ENCODE data around the gene SENP6.

Gene SENP6

GRCh38 chr6:75745404-75745803, 143.7 kb downstream of the SENP6 start:
- H3K4me1 ChIP-seq (ENCODE audit: control insufficient read depth, insufficient read depth, low read length): peaks cover 6% of the 10 kb centered on the region; the same call in 1 of the 2 replicates
- TF ChIP-seq ZNF510 (tag by site-specific recombination; IDR thresholded peaks at IDR 0.05; ENCODE audit: insufficient replicate concordance) (no peak), SCRT1 (tag by site-specific recombination; IDR thresholded peaks at IDR 0.05; ENCODE audit: borderline replicate concordance) (peak; percentile 61; the same call in 1 of the 2 replicates), SCRT2 (tag by site-specific recombination; IDR thresholded peaks at IDR 0.05) (peak; percentile 84)
- TF ChIP-seq, protein P1, sequence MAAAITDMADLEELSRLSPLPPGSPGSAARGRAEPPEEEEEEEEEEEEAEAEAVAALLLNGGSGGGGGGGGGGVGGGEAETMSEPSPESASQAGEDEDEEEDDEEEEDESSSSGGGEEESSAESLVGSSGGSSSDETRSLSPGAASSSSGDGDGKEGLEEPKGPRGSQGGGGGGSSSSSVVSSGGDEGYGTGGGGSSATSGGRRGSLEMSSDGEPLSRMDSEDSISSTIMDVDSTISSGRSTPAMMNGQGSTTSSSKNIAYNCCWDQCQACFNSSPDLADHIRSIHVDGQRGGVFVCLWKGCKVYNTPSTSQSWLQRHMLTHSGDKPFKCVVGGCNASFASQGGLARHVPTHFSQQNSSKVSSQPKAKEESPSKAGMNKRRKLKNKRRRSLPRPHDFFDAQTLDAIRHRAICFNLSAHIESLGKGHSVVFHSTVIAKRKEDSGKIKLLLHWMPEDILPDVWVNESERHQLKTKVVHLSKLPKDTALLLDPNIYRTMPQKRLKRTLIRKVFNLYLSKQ (tag by site-specific recombination; IDR thresholded peaks at IDR 0.05; ENCODE audit: borderline replicate concordance): no peak
- ChIA-PET CTCF (no interaction called here), POLR2A (interaction anchor here (0.6 kb wide), 1 partner anchor 46 kb away, joined by 3 read pairs; no protein-coding TSS in a partner anchor)
- no peak overlapping the region for H3K4me3 ChIP-seq (ENCODE audit: low read depth, low read length)
- no peak overlapping the region for H3K27ac ChIP-seq (ENCODE audit: extremely low read depth, low read depth, low read length)
- H3K36me3 ChIP-seq (ENCODE audit: control insufficient read depth in 2 of 2, insufficient read depth in 1 of 2, low read length in 2 of 2): no peaks in the 10 kb centered on the region
- H3K9me3 ChIP-seq (ENCODE audit: control insufficient read depth, insufficient read depth, low read depth, low read length): no peaks in the 10 kb centered on the region

GRCh38 chr6:75746221-75746620, 144.5 kb downstream of the SENP6 start:
- no peaks in the 10 kb centered on the region for H3K9me3 ChIP-seq (ENCODE audit: control insufficient read depth, insufficient read depth, low read depth, low read length)
- H3K4me1 ChIP-seq (ENCODE audit: control insufficient read depth, insufficient read depth, low read length): peaks cover 14% of the 10 kb centered on the region
- no peak for TF ChIP-seq ZNF610 (tag by site-specific recombination; IDR thresholded peaks at IDR 0.05; ENCODE audit: borderline replicate concordance)
- TF ChIP-seq ZNF677 (tag by site-specific recombination; IDR thresholded peaks at IDR 0.05): no peak
- TF ChIP-seq ZIC2 (tag by site-specific recombination; IDR thresholded peaks at IDR 0.05): no peak
- no peak for TF ChIP-seq ZNF792 (tag by site-specific recombination; IDR thresholded peaks at IDR 0.05)
- TF ChIP-seq, protein P2, sequence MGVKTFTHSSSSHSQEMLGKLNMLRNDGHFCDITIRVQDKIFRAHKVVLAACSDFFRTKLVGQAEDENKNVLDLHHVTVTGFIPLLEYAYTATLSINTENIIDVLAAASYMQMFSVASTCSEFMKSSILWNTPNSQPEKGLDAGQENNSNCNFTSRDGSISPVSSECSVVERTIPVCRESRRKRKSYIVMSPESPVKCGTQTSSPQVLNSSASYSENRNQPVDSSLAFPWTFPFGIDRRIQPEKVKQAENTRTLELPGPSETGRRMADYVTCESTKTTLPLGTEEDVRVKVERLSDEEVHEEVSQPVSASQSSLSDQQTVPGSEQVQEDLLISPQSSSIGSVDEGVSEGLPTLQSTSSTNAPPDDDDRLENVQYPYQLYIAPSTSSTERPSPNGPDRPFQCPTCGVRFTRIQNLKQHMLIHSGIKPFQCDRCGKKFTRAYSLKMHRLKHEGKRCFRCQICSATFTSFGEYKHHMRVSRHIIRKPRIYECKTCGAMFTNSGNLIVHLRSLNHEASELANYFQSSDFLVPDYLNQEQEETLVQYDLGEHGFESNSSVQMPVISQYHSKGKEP (tag by site-specific recombination; IDR thresholded peaks at IDR 0.05): no peak
- no peak for TF ChIP-seq ZFHX2 (tag by site-specific recombination; conservative IDR thresholded peaks at IDR 0.05)
- no peak for TF ChIP-seq ZNF366 (tag by site-specific recombination; conservative IDR thresholded peaks at IDR 0.05)
- TF ChIP-seq ZNF555 (tag by site-specific recombination; conservative IDR thresholded peaks at IDR 0.05): no peak
- H3K36me3 ChIP-seq (ENCODE audit: control insufficient read depth in 2 of 2, insufficient read depth in 1 of 2, low read length in 2 of 2): no peaks in the 10 kb centered on the region
- no peak overlapping the region for H3K4me3 ChIP-seq (ENCODE audit: low read depth, low read length)
- CTCF ChIA-PET: no interaction called here
- POLR2A ChIA-PET: no interaction called here
- no peak overlapping the region for H3K27ac ChIP-seq (ENCODE audit: extremely low read depth, low read depth, low read length)

GRCh38 chr6:75747152-75747992, 145.7 kb downstream of the SENP6 start:
- CTCF ChIA-PET: no interaction called here
- Histone ChIP-seq H3K4me3 (ENCODE audit: low read depth, low read length) (no peak overlapping the region), H3K27ac (ENCODE audit: extremely low read depth, low read depth, low read length) (no peak overlapping the region), H3K9me3 (ENCODE audit: control insufficient read depth, insufficient read depth, low read depth, low read length) (no peaks in the 10 kb centered on the region), H3K36me3 (ENCODE audit: control insufficient read depth in 2 of 2, insufficient read depth in 1 of 2, low read length in 2 of 2) (no peaks in the 10 kb centered on the region), H3K4me1 (ENCODE audit: control insufficient read depth, insufficient read depth, low read length) (peaks cover 18% of the 10 kb centered on the region)
- POLR2A ChIA-PET: no interaction called here
- TF ChIP-seq GFI1B (tag by site-specific recombination; IDR thresholded peaks at IDR 0.05) (peak; percentile 53; the same call in 1 of the 2 replicates), ZNF266 (tag by site-specific recombination; IDR thresholded peaks at IDR 0.05; ENCODE audit: low read depth) (no peak), PRDM6 (tag by site-specific recombination; IDR thresholded peaks at IDR 0.05) (peak; percentile 46), SALL2 (tag by site-specific recombination; IDR thresholded peaks at IDR 0.05; ENCODE audit: borderline replicate concordance) (no peak), MZF1 (tag by site-specific recombination; IDR thresholded peaks at IDR 0.05; ENCODE audit: borderline replicate concordance) (0 out of 2 replicates have a peak, but pooled peaks have one; percentile 15), ZNF292 (tag by site-specific recombination; IDR thresholded peaks at IDR 0.05; ENCODE audit: borderline replicate concordance, low read depth) (no peak), ZNF624 (tag by site-specific recombination; IDR thresholded peaks at IDR 0.05) (no peak), ZNF580 (tag by site-specific recombination; IDR thresholded peaks at IDR 0.05) (0 out of 2 replicates have a peak, but pooled peaks have one; percentile 19), SETDB1 (IDR thresholded peaks at IDR 0.05; ENCODE audit: insufficient read length, low read length) (peak; percentile 64), GLI4 (tag by site-specific recombination; IDR thresholded peaks at IDR 0.05) (no peak), ZXDB (tag by site-specific recombination; IDR thresholded peaks at IDR 0.05) (peak; percentile 16; the same call in 1 of the 2 replicates)
- TF ChIP-seq, protein P3, sequence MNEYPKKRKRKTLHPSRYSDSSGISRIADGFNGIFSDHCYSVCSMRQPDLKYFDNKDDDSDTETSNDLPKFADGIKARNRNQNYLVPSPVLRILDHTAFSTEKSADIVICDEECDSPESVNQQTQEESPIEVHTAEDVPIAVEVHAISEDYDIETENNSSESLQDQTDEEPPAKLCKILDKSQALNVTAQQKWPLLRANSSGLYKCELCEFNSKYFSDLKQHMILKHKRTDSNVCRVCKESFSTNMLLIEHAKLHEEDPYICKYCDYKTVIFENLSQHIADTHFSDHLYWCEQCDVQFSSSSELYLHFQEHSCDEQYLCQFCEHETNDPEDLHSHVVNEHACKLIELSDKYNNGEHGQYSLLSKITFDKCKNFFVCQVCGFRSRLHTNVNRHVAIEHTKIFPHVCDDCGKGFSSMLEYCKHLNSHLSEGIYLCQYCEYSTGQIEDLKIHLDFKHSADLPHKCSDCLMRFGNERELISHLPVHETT (tag by site-specific recombination; IDR thresholded peaks at IDR 0.05): no peak

All from HEK293 (cell line).